GM19324 (cell line): Measurements from ENCODE around the gene C4B.
"Not testable (repeated sequence)": the region's sequence is repeated elsewhere in the genome, so short reads cannot be mapped to it uniquely, and the experiment has no call there.

Experiments used
- ATAC-seq: cut with Tn5 transposase; IDR thresholded peaks from one replicate; pipeline ENCODE4 v1.9.1; 2021; ENCODE audit warnings: mild to moderate bottlenecking, moderate library complexity; ENCODE audit not compliant: unreplicated experiment, low FRiP score

Gene C4B

GRCh38 chr6:31980195-31980876 lies 34.3 kb upstream of the C4B start:
- not testable (repeated sequence) for ATAC-seq

GRCh38 chr6:31980998-31981397 lies 33.6 kb upstream of the C4B start:
- not testable (repeated sequence) for ATAC-seq

GRCh38 chr6:31981744-31982143 lies 32.9 kb upstream of the C4B start, which contains the start of gene C4A:
Gene C4A (plus strand): TSS chr6:31982057. CDS start chr6:31982108, 51 bp downstream.
- ATAC-seq = not testable (repeated sequence)

- not testable (repeated sequence) for ATAC-seq
These were observed 25.2 kb upstream of the C4B start for GRCh38 chr6:31989363-31989762.

- not testable (repeated sequence) for ATAC-seq
These were observed 20.2 kb upstream of the C4B start for GRCh38 chr6:31994421-31994820.

- ATAC-seq = not testable (repeated sequence)
These were observed 18.2 kb upstream of the C4B start for GRCh38 chr6:31996385-31996784.

- ATAC-seq = not testable (repeated sequence)
These were observed 11.9 kb upstream of the C4B start for GRCh38 chr6:32002546-32003268.

GRCh38 chr6:32003301-32003700 lies 11.3 kb upstream of the C4B start:
- ATAC-seq = not testable (repeated sequence)

- ATAC-seq = not testable (repeated sequence)
These were observed 10.2 kb upstream of the C4B start for GRCh38 chr6:32004393-32004792.

GRCh38 chr6:32004864-32005537 lies 9.6 kb upstream of the C4B start:
- not testable (repeated sequence) for ATAC-seq

- ATAC-seq = not testable (repeated sequence)
These were observed 9.1 kb upstream of the C4B start for GRCh38 chr6:32005538-32005880.

GRCh38 chr6:32005991-32006529 lies 8.5 kb upstream of the C4B start:
- not testable (repeated sequence) for ATAC-seq

- ATAC-seq = not testable (repeated sequence)
These were observed 7.5 kb upstream of the C4B start for GRCh38 chr6:32007086-32007485.

GRCh38 chr6:32008037-32008436 lies 6.6 kb upstream of the C4B start:
- not testable (repeated sequence) for ATAC-seq

GRCh38 chr6:32008616-32009015 lies 6.0 kb upstream of the C4B start:
- not testable (repeated sequence) for ATAC-seq

- ATAC-seq = not testable (repeated sequence)
These were observed 5.1 kb upstream of the C4B start for GRCh38 chr6:32009537-32009936.

- not testable (repeated sequence) for ATAC-seq
These were observed 3.6 kb upstream of the C4B start for GRCh38 chr6:32010856-32011530.

GRCh38 chr6:32012941-32013617 lies 1.5 kb upstream of the C4B start:
- ATAC-seq = not testable (repeated sequence)

- ATAC-seq = not testable (repeated sequence)
These were observed 857 bp upstream of the C4B start for GRCh38 chr6:32013738-32014137.

GRCh38 chr6:32022100-32022499 lies 7.5 kb downstream of the C4B start:
- ATAC-seq = not testable (repeated sequence)
